Stimulated activated naive CD4-positive, alpha-beta T cell (primary cell): ENCODE results near the gene MFNG.
A peak's percentile ranks its signal among the peaks of the same experiment; 100 is the strongest.
"Not testable (repeated sequence)": the region's sequence is repeated elsewhere in the genome, so short reads cannot be mapped to it uniquely, and the experiment has no call there.

Experiments
- DNase-seq, 6 experiments: peaks; one replicate each; lab custom pipeline; 2025; lab: John Stamatoyannopoulos, UW

MFNG gene

GRCh38 chr22:37473437-37473946 is 12.7 kb downstream of the MFNG start:
- no peak for DNase-seq

- peak; percentile 16 to 55 (median 32) for DNase-seq
Observed at GRCh38 chr22:37472418-37473006, 13.7 kb downstream of the MFNG start.

GRCh38 chr22:37471727-37472417 is 14.3 kb downstream of the MFNG start:
- no peak for DNase-seq

- no peak for DNase-seq
Observed at GRCh38 chr22:37470087-37470445, 16.1 kb downstream of the MFNG start.

GRCh38 chr22:37469416-37470086 is 16.6 kb downstream of the MFNG start:
- DNase-seq = no peak

- not testable (repeated sequence) for DNase-seq
Observed at GRCh38 chr22:37468201-37468695, 17.9 kb downstream of the MFNG start.

GRCh38 chr22:37467391-37467955 is 18.7 kb downstream of the MFNG start:
- no peak for DNase-seq

- DNase-seq = no peak
Observed at GRCh38 chr22:37464181-37464580, 22.0 kb downstream of the MFNG start.

- no peak for DNase-seq
Observed at GRCh38 chr22:37462983-37463382, 23.2 kb downstream of the MFNG start.

GRCh38 chr22:37462436-37462835 is 23.7 kb downstream of the MFNG start:
- DNase-seq = no peak

- no peak for DNase-seq
Observed at GRCh38 chr22:37461961-37462360, 24.2 kb downstream of the MFNG start.

- no peak for DNase-seq
Observed at GRCh38 chr22:37460684-37461083, 25.5 kb downstream of the MFNG start.

- no peak for DNase-seq
Observed at GRCh38 chr22:37459206-37459605, 27.0 kb downstream of the MFNG start.

- peak; percentile 50 to 87 (median 76) for DNase-seq
Observed at GRCh38 chr22:37457093-37457893, 28.9 kb downstream of the MFNG start.

- DNase-seq = no peak
Observed at GRCh38 chr22:37456346-37456745, 29.8 kb downstream of the MFNG start.

- no peak for DNase-seq
Observed at GRCh38 chr22:37455896-37456295, 30.3 kb downstream of the MFNG start.

- DNase-seq = no peak
Observed at GRCh38 chr22:37454857-37455686, 31.1 kb downstream of the MFNG start.

GRCh38 chr22:37453696-37454095 is 32.5 kb downstream of the MFNG start:
- DNase-seq = no peak

- DNase-seq = no peak
Observed at GRCh38 chr22:37451218-37451617, 35.0 kb downstream of the MFNG start.

GRCh38 chr22:37449331-37450001 is 36.7 kb downstream of the MFNG start:
- DNase-seq = no peak
